NB4 (cell line): ENCODE data around the gene PRKD3.

ENCODE experiments used
- DNase-seq: peaks from one replicate; pipeline ENCODE4 v3.0.0; 2010; ENCODE audit warnings: low read depth
- H3K4me3 ChIP-seq: one replicate; pipeline ENCODE4 v1.5.1; 2011; ENCODE audit warnings: mild to moderate bottlenecking, low read depth, low read length, moderate library complexity
- CTCF ChIP-seq: IDR thresholded peaks from one replicate; pipeline ENCODE4 v1.5.1; 2012; ENCODE audit warnings: low read depth, low read length
- MAX ChIP-seq: IDR thresholded peaks from 2 replicates; pipeline ENCODE4 v1.6.1; 2011; ENCODE audit warnings: low read depth, low read length
- MYC ChIP-seq: IDR thresholded peaks from 2 replicates; pipeline ENCODE4 v1.6.1; 2011; ENCODE audit warnings: low read depth, low read length
- POLR2A ChIP-seq: IDR thresholded peaks from 2 replicates; pipeline ENCODE4 v1.6.1; 2011; ENCODE audit warnings: mild to moderate bottlenecking; ENCODE audit not compliant: insufficient read length; ENCODE audit errors: extremely low read depth

Gene PRKD3

DNA sequence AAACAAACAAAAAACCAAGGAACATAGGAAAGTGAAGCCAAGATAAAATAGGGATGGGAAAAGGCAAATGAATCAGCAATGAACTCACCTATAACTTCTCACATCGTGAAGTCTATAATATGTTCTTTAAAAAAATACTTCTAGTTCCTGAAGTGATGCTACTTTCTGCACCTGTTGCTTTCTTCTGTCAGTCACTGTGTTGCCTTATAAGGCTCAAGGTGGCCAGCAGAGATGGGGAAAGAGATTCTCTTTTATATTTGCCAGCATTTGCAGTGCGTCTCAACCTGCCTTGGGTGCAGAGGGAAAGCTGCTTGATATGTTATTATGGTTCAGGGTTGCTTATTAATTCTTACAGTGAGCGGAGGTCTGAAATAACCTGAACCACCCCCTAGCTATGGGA is 33.8 kb upstream of the PRKD3 start:
- TF ChIP-seq CTCF = no peak
- TF ChIP-seq MAX = no peak
- TF ChIP-seq MYC = no peak
- no peak for TF ChIP-seq POLR2A
- DNase-seq = no peak
- H3K4me3 ChIP-seq = no peak overlapping the region

- no peak for DNase-seq
- TF ChIP-seq CTCF = no peak
- TF ChIP-seq MYC = no peak
- no peak for TF ChIP-seq POLR2A
- TF ChIP-seq MAX = no peak
- H3K4me3 ChIP-seq = no peak overlapping the region
These were observed 32.9 kb upstream of the PRKD3 start for GRCh38 chr2:37357530-37357929.

- no peak for DNase-seq
- H3K4me3 ChIP-seq = no peak overlapping the region
- TF ChIP-seq POLR2A (no peak), MAX (no peak), CTCF (no peak), MYC (no peak)
These were observed 32.4 kb upstream of the PRKD3 start for GRCh38 chr2:37357069-37357468.

- no peak for TF ChIP-seq MAX
- no peak for TF ChIP-seq CTCF
- no peak for TF ChIP-seq MYC
- no peak for TF ChIP-seq POLR2A
- no peak for DNase-seq
- H3K4me3 ChIP-seq = no peak overlapping the region
These were observed 31.7 kb upstream of the PRKD3 start for GRCh38 chr2:37356299-37356698.

DNA sequence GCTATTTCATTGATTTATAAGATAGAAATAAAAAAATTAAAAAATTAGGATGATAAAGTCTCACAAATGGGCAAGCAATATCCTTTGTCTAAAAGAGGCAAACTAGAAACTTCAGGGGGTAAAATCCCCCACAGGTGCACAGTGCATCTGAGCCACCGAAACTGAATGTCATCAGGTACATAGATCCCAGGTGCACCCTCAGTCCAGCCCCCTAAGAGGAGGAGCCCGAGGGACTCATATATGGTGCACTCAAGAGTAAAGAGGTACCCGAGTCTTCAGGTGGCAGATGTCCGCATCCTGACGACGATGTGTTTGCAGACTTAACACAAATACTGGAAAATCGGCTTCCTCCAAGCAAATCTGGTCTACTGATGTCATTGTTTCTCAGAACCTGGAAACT is 31.1 kb upstream of the PRKD3 start:
- no peak for DNase-seq
- H3K4me3 ChIP-seq = no peak overlapping the region
- TF ChIP-seq POLR2A (no peak), CTCF (no peak), MAX (no peak), MYC (no peak)

DNA sequence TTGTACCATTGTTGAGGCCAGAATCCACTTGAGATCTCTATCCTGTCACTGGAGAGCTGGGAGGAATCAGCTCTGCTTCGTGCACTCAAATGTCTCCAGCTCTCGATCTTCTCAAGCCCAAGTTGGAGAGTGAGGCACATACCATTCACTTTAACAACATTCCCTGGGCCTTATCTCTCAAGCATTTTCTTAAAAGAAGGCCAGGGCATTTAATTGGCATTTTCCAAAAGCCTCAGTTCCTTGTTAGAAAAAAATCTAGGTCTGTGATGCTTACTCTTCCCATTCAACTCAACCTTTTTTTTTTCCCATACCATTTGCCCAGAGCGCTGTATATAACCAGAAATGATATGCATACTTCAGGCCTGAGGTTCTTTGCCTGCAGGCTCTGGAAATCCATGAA is 29.9 kb upstream of the PRKD3 start:
- H3K4me3 ChIP-seq = no peak overlapping the region
- DNase-seq = no peak
- TF ChIP-seq CTCF = no peak
- TF ChIP-seq MYC = no peak
- no peak for TF ChIP-seq POLR2A
- TF ChIP-seq MAX = no peak
